HEK293T (cell line): ENCODE results near the gene XG.

Source experiments
- CTCF ChIA-PET: fragments of 350-600 bp; formaldehyde crosslinking; extraction: SDS; loops from one replicate; lab custom pipeline; 2021; ENCODE audit warnings: antibody characterized with exemption, inconsistent platforms; lab: Yijun Ruan, JAX
- POLR2A ChIA-PET: fragments of 350-600 bp; formaldehyde crosslinking; extraction: SDS; loops from one replicate; lab custom pipeline; 2020; ENCODE audit warnings: antibody characterized with exemption, inconsistent platforms; lab: Yijun Ruan, JAX
- DNase-seq: peaks from one replicate; pipeline ENCODE4 v3.0.0; 2012; ENCODE audit warnings: mixed read lengths; ENCODE audit errors: extremely low spot score
- ARNT ChIP-seq: fragments of 450-650 bp; IDR thresholded peaks from 2 replicates; pipeline ENCODE4 v1.6.1; 2017; ENCODE audit warnings: mild to moderate bottlenecking
- BHLHE40 ChIP-seq: fragments of 450-650 bp; IDR thresholded peaks from 2 replicates; pipeline ENCODE4 v1.6.1; 2016; ENCODE audit warnings: mild to moderate bottlenecking, moderate library complexity, borderline replicate concordance
- CTBP1 ChIP-seq: fragments of 450-650 bp; IDR thresholded peaks from 2 replicates; pipeline ENCODE4 v1.6.1; 2016; ENCODE audit warnings: borderline replicate concordance
- ELF4 ChIP-seq: fragments of 450-650 bp; IDR thresholded peaks from 2 replicates; pipeline ENCODE4 v1.6.1; 2017; ENCODE audit warnings: antibody characterized with exemption
- FOXA1 ChIP-seq: fragments of 450-650 bp; IDR thresholded peaks from 2 replicates; pipeline ENCODE4 v1.6.1; 2016; ENCODE audit warnings: mild to moderate bottlenecking
- FOXK2 ChIP-seq: fragments of 450-650 bp; IDR thresholded peaks from 2 replicates; pipeline ENCODE4 v1.6.1; 2016; ENCODE audit warnings: mild to moderate bottlenecking
- FOXM1 ChIP-seq: fragments of 450-650 bp; IDR thresholded peaks from 2 replicates; pipeline ENCODE4 v1.6.1; 2017; ENCODE audit warnings: mild to moderate bottlenecking, borderline replicate concordance
- HDGF ChIP-seq: fragments of 450-650 bp; IDR thresholded peaks from 2 replicates; pipeline ENCODE4 v1.6.1; 2017; ENCODE audit warnings: antibody characterized with exemption, borderline replicate concordance
- L3MBTL2 ChIP-seq: fragments of 450-650 bp; conservative IDR thresholded peaks from 2 replicates; pipeline ENCODE4 v1.6.1; 2016; ENCODE audit warnings: mild to moderate bottlenecking
- LEF1 ChIP-seq: fragments of 450-650 bp; IDR thresholded peaks from 2 replicates; pipeline ENCODE4 v1.6.1; 2017; ENCODE audit warnings: mild to moderate bottlenecking, borderline replicate concordance
- NFRKB ChIP-seq: fragments of 450-650 bp; IDR thresholded peaks from 2 replicates; pipeline ENCODE4 v1.6.1; 2016; ENCODE audit warnings: mild to moderate bottlenecking, moderate library complexity
- PKNOX1 ChIP-seq: fragments of 450-650 bp; IDR thresholded peaks from 2 replicates; pipeline ENCODE4 v1.6.1; 2016
- SP1 ChIP-seq: fragments of 450-650 bp; IDR thresholded peaks from 2 replicates; pipeline ENCODE4 v1.6.1; 2017
- SUZ12 ChIP-seq: fragments of 450-650 bp; IDR thresholded peaks from 2 replicates; pipeline ENCODE4 v1.6.1; 2016; ENCODE audit warnings: mild to moderate bottlenecking
- TARDBP ChIP-seq: fragments of 450-650 bp; IDR thresholded peaks from 2 replicates; pipeline ENCODE4 v1.6.1; 2016
- ZNF384 ChIP-seq: fragments of 450-650 bp; IDR thresholded peaks from 2 replicates; pipeline ENCODE4 v1.6.1; 2016

The XG gene

GRCh38 chrX:2840961-2841360 is 89.1 kb downstream of the XG start:
- no peak for DNase-seq
- ChIA-PET CTCF (no interaction called here), POLR2A (no interaction called here)
- TF ChIP-seq SUZ12 (no peak), SP1 (no peak), FOXM1 (no peak)

DNA sequence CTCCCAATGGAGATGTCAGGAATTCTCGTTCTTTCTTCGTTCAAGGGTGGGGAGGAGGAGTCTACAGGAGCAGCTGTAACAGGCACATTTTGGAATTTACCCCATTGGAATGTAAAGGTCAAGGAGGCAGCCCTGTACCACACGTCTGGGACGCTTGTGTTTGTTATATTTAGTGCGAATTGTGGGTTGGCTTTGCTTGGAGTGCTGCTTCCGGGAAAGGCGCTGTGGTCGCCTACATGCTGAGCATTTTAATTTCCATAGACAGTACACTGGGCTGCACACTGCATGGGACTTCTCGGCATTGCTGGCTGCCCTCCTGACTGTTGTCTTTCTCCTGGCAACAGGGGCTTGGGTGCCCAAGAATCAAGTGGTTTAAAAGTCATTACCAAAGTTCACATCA is 89.7 kb downstream of the XG start:
- CTCF ChIA-PET, result no interaction called here
- no peak for DNase-seq
- TF ChIP-seq LEF1 (no peak), SUZ12 (no peak), FOXA1 (no peak), HDGF (no peak), NFRKB (no peak), CTBP1 (no peak), TARDBP (no peak), FOXM1 (no peak), BHLHE40 (no peak)
- POLR2A ChIA-PET, result no interaction called here

DNA sequence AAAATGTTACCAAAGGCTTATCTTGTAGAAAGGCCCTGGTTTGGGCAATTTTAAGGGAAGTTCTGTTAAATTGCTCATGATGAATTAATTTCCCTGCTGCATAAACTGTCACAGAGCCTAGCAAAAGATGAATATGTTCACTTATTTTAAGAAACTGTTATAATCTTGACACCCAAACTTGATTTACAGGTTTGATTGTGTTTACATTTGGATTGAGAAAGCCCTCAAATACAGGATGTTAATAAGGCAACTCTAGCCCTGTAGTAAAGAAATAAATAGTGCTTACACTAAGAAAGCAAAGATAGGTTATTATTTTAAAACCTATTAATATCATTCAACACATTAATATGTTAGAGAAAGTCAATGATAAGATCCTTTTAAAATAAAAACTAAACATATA is 95.2 kb downstream of the XG start:
- DNase-seq, result no peak
- ChIA-PET CTCF (no interaction called here), POLR2A (no interaction called here)
- TF ChIP-seq NFRKB (no peak), ELF4 (no peak), FOXK2 (no peak), SUZ12 (no peak), TARDBP (no peak), FOXA1 (no peak), ARNT (no peak), SP1 (no peak)

- no peak for DNase-seq
- ChIA-PET CTCF (no interaction called here), POLR2A (no interaction called here)
- TF ChIP-seq ZNF384 (no peak), ARNT (no peak)
Measured at GRCh38 chrX:2848871-2849301, 97.0 kb downstream of the XG start.

GRCh38 chrX:2854918-2855317 is 103.1 kb downstream of the XG start:
- POLR2A ChIA-PET, result no interaction called here
- no peak for TF ChIP-seq HDGF
- TF ChIP-seq FOXA1, result no peak
- no peak for TF ChIP-seq L3MBTL2
- TF ChIP-seq FOXK2, result no peak
- TF ChIP-seq TARDBP, result no peak
- no peak for TF ChIP-seq ZNF384
- TF ChIP-seq BHLHE40, result no peak
- no peak for TF ChIP-seq NFRKB
- no peak for TF ChIP-seq SUZ12
- TF ChIP-seq ELF4, result no peak
- no peak for TF ChIP-seq SP1
- no peak for TF ChIP-seq ARNT
- no peak for TF ChIP-seq PKNOX1
- DNase-seq, result no peak
- CTCF ChIA-PET, result no interaction called here

GRCh38 chrX:2855761-2856160 is 103.9 kb downstream of the XG start:
- TF ChIP-seq ZNF384 (no peak), PKNOX1 (no peak), L3MBTL2 (no peak), FOXM1 (no peak), NFRKB (no peak), SUZ12 (no peak), BHLHE40 (no peak), FOXA1 (no peak), LEF1 (no peak), CTBP1 (no peak), ELF4 (no peak), FOXK2 (no peak)
- ChIA-PET POLR2A (no interaction called here), CTCF (no interaction called here)
- no peak for DNase-seq

DNA sequence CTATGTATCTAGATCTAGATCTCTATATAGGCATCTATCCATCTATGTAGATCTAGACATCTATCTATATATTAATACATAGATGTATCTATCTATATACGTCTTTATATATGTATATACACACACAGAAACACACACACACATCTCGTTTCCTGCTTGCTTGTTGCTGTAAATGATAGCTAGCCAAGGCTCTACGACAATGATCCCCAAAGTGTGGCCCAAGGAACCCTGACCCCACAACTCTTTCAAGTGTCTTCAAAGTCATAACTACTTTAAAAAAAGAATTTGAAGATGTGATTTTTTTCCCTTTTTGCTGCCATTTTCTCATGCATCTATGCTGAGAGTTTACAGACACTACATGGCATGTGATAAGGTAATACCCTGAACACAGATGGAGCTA is 105.7 kb downstream of the XG start:
- POLR2A ChIA-PET, result no interaction called here
- CTCF ChIA-PET, result no interaction called here
- TF ChIP-seq SUZ12 (no peak), CTBP1 (no peak), HDGF (no peak), SP1 (no peak), L3MBTL2 (no peak), BHLHE40 (no peak), FOXK2 (no peak), FOXM1 (no peak), TARDBP (no peak), FOXA1 (no peak), PKNOX1 (no peak), NFRKB (no peak), ZNF384 (no peak), ARNT (no peak)
- DNase-seq, result no peak
